T-helper 1 cell treated with Interleukin-12 subunit alpha and Interleukin-12 subunit beta and Interleukin-4 antibody, amounts not matched to agents 30 ng/mL and 1 ng/mL, for 36 hours (primary cell): ENCODE data around the gene NACA2. TPM values are rescaled to one million over a fixed set of nuclear protein-coding genes. Genes with fewer than 3 reads are reported as not detected.
"Not testable (repeated sequence)": the region's sequence is repeated elsewhere in the genome, so short reads cannot be mapped to it uniquely, and the experiment has no call there.

Experiments used
- intact Hi-C: fragments of 100-400 bp; cut with micrococcal nuclease; formaldehyde crosslinking; loops from one replicate; pipeline ENCODE4 v1.15.1; 2024
- total RNA-seq: library from RNA; stranded (reverse); gene quantifications from 2 replicates; pipeline ENCODE4 v1.2.3, GENCODE V29; 2022

NACA2 gene
- 0.37 TPM in 1 of 2 replicates, not detected in the other for total RNA-seq

- intact Hi-C loops, result no loop called here
These were observed at the start of gene NACA2 for GRCh38 chr17:61591018-61591417. TSS of gene NACA2 (minus strand) at chr17:61591219. CDS start at chr17:61591180, 39 bp downstream.

GRCh38 chr17:61639818-61640217 is 48.8 kb upstream of the NACA2 start:
- intact Hi-C loops, result loop anchor here (10.0 kb wide), 2 partner anchors 285 to 585 kb away; partner anchors contain the start of gene INTS2

- intact Hi-C loops, result loop anchor here (10.0 kb wide), 2 partner anchors 287 to 587 kb away; partner anchors contain the start of gene INTS2
These were observed 47.1 kb upstream of the NACA2 start for GRCh38 chr17:61638087-61638486.

- intact Hi-C loops, result loop anchor here (1.0 to 10.0 kb wide), 6 partner anchors 201 to 589 kb away; partner anchors contain the start of gene INTS2
These were observed 45.0 kb upstream of the NACA2 start for GRCh38 chr17:61635913-61636432.

GRCh38 chr17:61634942-61635538 is 44.0 kb upstream of the NACA2 start:
- intact Hi-C loops, result loop anchor here (10.0 kb wide), 2 partner anchors 290 to 590 kb away; partner anchors contain the start of gene INTS2

- intact Hi-C loops, result loop anchor here (10.0 kb wide), 2 partner anchors 291 to 591 kb away; partner anchors contain the start of gene INTS2
These were observed 43.1 kb upstream of the NACA2 start for GRCh38 chr17:61634011-61634539.

GRCh38 chr17:61632826-61633225 is 41.8 kb upstream of the NACA2 start:
- intact Hi-C loops, result loop anchor here (10.0 kb wide), 2 partner anchors 292 to 592 kb away; partner anchors contain the start of gene INTS2

GRCh38 chr17:61631800-61632199 is 40.8 kb upstream of the NACA2 start:
- intact Hi-C loops, result loop anchor here (10.0 kb wide), 2 partner anchors 293 to 593 kb away; partner anchors contain the start of gene INTS2

- intact Hi-C loops, result not testable (repeated sequence)
These were observed 37.1 kb upstream of the NACA2 start for GRCh38 chr17:61628158-61628557.

- intact Hi-C loops, result no loop called here
These were observed 36.6 kb upstream of the NACA2 start for GRCh38 chr17:61627658-61628057.

GRCh38 chr17:61627125-61627524 is 36.1 kb upstream of the NACA2 start:
- intact Hi-C loops, result no loop called here

- intact Hi-C loops, result no loop called here
These were observed 34.5 kb upstream of the NACA2 start for GRCh38 chr17:61625564-61625963.

- intact Hi-C loops, result no loop called here
These were observed 33.9 kb upstream of the NACA2 start for GRCh38 chr17:61624951-61625350.

GRCh38 chr17:61621317-61621716 is 30.3 kb upstream of the NACA2 start:
- intact Hi-C loops, result no loop called here

GRCh38 chr17:61619953-61620352 is 28.9 kb upstream of the NACA2 start:
- intact Hi-C loops, result no loop called here

- intact Hi-C loops, result no loop called here
These were observed 28.5 kb upstream of the NACA2 start for GRCh38 chr17:61619493-61619892.

- intact Hi-C loops, result no loop called here
These were observed 27.9 kb upstream of the NACA2 start for GRCh38 chr17:61618950-61619349.

- intact Hi-C loops, result no loop called here
These were observed 26.3 kb upstream of the NACA2 start for GRCh38 chr17:61617330-61617729.

- intact Hi-C loops, result no loop called here
These were observed 25.8 kb upstream of the NACA2 start for GRCh38 chr17:61616783-61617182.

- intact Hi-C loops, result no loop called here
These were observed 23.2 kb upstream of the NACA2 start for GRCh38 chr17:61614219-61614618.

- intact Hi-C loops, result no loop called here
These were observed 20.3 kb upstream of the NACA2 start for GRCh38 chr17:61611323-61611722.

- intact Hi-C loops, result no loop called here
These were observed 14.7 kb upstream of the NACA2 start for GRCh38 chr17:61605692-61606091.
